ENCODE results near the gene GNAL.

- no peak for TF ChIP-seq POLR2AphosphoS5 (IDR thresholded peaks at IDR 0.05; ENCODE audit: low read depth, low read length)
- TF ChIP-seq REST (IDR thresholded peaks at IDR 0.05; ENCODE audit: insufficient read depth in 1 of 2, low read depth in 2 of 2, low read length in 2 of 2) = no peak
- TF ChIP-seq TAF1 (IDR thresholded peaks at IDR 0.05; ENCODE audit: borderline replicate concordance, insufficient read depth, low read length) = no peak
Measured at GRCh38 chr18:11671156-11671555, 17.9 kb upstream of the GNAL start.
